Prostate gland (tissue), 2 donors: Measurements from ENCODE around the gene SRBD1.

ENCODE experiments used
- POLR2A ChIP-seq: fragments of 450-650 bp; IDR thresholded peaks from one replicate; pipeline ENCODE4 v1.6.1; 2016; ENCODE audit warnings: antibody characterized with exemption, mild to moderate bottlenecking
- POLR2AphosphoS5 ChIP-seq: sonication (generic); formaldehyde crosslinking; IDR thresholded peaks from one replicate; pipeline ENCODE4 v1.6.1; 2017; ENCODE audit warnings: antibody characterized with exemption
- TF ChIP-seq, protein P1 (sequence below), 4 experiments: fragments of 200-600 bp in 2 of 4; fragments of 450-650 bp in 2 of 4; sonication (generic) in 2 of 4; IDR thresholded peaks; 1 replicate in 3 of 4; 2 replicates in 1 of 4; pipeline ENCODE4 v1.5.1; 2016 to 2019; ENCODE audit warnings: antibody characterized with exemption in 4 of 4, mild to moderate bottlenecking in 2 of 4, moderate library complexity in 2 of 4

- TF ChIP-seq, protein P1, sequence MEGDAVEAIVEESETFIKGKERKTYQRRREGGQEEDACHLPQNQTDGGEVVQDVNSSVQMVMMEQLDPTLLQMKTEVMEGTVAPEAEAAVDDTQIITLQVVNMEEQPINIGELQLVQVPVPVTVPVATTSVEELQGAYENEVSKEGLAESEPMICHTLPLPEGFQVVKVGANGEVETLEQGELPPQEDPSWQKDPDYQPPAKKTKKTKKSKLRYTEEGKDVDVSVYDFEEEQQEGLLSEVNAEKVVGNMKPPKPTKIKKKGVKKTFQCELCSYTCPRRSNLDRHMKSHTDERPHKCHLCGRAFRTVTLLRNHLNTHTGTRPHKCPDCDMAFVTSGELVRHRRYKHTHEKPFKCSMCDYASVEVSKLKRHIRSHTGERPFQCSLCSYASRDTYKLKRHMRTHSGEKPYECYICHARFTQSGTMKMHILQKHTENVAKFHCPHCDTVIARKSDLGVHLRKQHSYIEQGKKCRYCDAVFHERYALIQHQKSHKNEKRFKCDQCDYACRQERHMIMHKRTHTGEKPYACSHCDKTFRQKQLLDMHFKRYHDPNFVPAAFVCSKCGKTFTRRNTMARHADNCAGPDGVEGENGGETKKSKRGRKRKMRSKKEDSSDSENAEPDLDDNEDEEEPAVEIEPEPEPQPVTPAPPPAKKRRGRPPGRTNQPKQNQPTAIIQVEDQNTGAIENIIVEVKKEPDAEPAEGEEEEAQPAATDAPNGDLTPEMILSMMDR (IDR thresholded peaks at IDR 0.05) = no peak
- TF ChIP-seq POLR2A (no peak), POLR2AphosphoS5 (no peak)
Observed at GRCh38 chr2:45457211-45457945, 153.7 kb downstream of the SRBD1 start.
